Left lung (tissue), 10 donors: Measurements from ENCODE around the gene NIPAL1. TPM values are rescaled to one million over a fixed set of nuclear protein-coding genes. Genes with fewer than 3 reads are reported as not detected.

ENCODE experiments used
- ATAC-seq: fragments of 200-7000 bp; cut with Tn5 transposase; one replicate; pipeline ENCODE4 v1.9.1; 2020; ENCODE audit warnings: moderate library complexity
- DNase-seq, 4 donors: peaks; one replicate each; pipeline ENCODE4 v3.0.0-alpha.2; 2013 to 2020
- H3K27ac ChIP-seq, 2 donors: fragments of 200-600 bp; sonication (generic) in 1 of 2; one replicate each; pipeline versions ENCODE4 v1.5.0 to v1.8.0; 2020 to 2021
- H3K27me3 ChIP-seq, 2 donors: fragments of 200-600 bp; sonication (generic) in 1 of 2; one replicate each; pipeline versions ENCODE4 v1.5.0 to v1.8.0; 2020 to 2021
- H3K36me3 ChIP-seq, 2 donors: fragments of 200-600 bp; sonication (generic) in 1 of 2; one replicate each; pipeline versions ENCODE4 v1.5.0 to v1.8.0; 2020 to 2021
- H3K4me1 ChIP-seq, 2 donors: fragments of 200-600 bp; one replicate each; pipeline ENCODE4 v1.8.0; 2021
- H3K4me3 ChIP-seq, 2 donors: fragments of 200-600 bp; sonication (generic) in 1 of 2; one replicate each; pipeline versions ENCODE4 v1.5.0 to v1.8.0; 2020 to 2021; ENCODE audit warnings: mild to moderate bottlenecking in 1 of 2
- H3K9me3 ChIP-seq, 2 donors: fragments of 200-600 bp; sonication (generic) in 1 of 2; one replicate each; pipeline versions ENCODE4 v1.5.0 to v1.8.0; 2020 to 2021
- CTCF ChIP-seq, 2 donors: fragments of 200-600 bp; sonication (generic) in 1 of 2; IDR thresholded peaks; one replicate each; pipeline versions ENCODE4 v1.5.0 to v1.8.0; 2021; ENCODE audit warnings: antibody characterized with exemption in 2 of 2
- intact Hi-C, 2 donors: fragments of 100-400 bp; cut with DNase I; formaldehyde crosslinking; loops; one replicate each; pipeline versions ENCODE4 v1.11.2 to v1.14.2; 2022
- polyA plus RNA-seq, 6 donors: library from polyadenylated mRNA; unstranded; fragments of 120-200 nt; gene quantifications; one replicate each; pipeline ENCODE4 v1.2.1, GENCODE V29; 2013; ENCODE audit not compliant: insufficient read length in 6 of 6
- total RNA-seq, 2 donors: library from RNA; stranded (reverse); fragmentation: NEBNext Ultra II Directional; extraction: Animal tissue kit (Norgen Biotek cat#: 25700); gene quantifications; one replicate each; pipeline ENCODE4 v1.2.1, GENCODE V29; 2021
- donor health status: DM: no; HTN: yes; CAD: no.
- donor health status: DM: no; HTN: no; CAD: no.

NIPAL1 gene
- total and polyA plus RNA-seq, 8 donors: 1.6 to 4.1 (median 3.3) TPM

- no peaks in the 10 kb centered on the region for H3K4me1 ChIP-seq
- no peak for TF ChIP-seq CTCF (IDR thresholded peaks at IDR 0.05)
- H3K27me3 ChIP-seq: peaks cover 0 to 8% of the 10 kb centered on the region in 2 donors
- H3K27ac ChIP-seq: no peak overlapping the region
- ATAC-seq: no peak
- H3K4me3 ChIP-seq: no peak overlapping the region
- H3K9me3 ChIP-seq: no peaks in the 10 kb centered on the region
- intact Hi-C loops: no loop called here
- no peak for DNase-seq
- H3K36me3 ChIP-seq: no peaks in the 10 kb centered on the region
Measured at GRCh38 chr4:48037117-48037462, 20.5 kb downstream of the NIPAL1 start.

GRCh38 chr4:48038666-48039065, 22.1 kb downstream of the NIPAL1 start:
- Histone ChIP-seq H3K9me3 (no peaks in the 10 kb centered on the region), H3K27me3 (peaks cover 0 to 8% of the 10 kb centered on the region in 2 donors), H3K4me1 (no peaks in the 10 kb centered on the region), H3K36me3 (no peaks in the 10 kb centered on the region), H3K27ac (no peak overlapping the region), H3K4me3 (no peak overlapping the region)
- no peak for DNase-seq
- no peak for ATAC-seq
- intact Hi-C loops: no loop called here
- TF ChIP-seq CTCF (IDR thresholded peaks at IDR 0.05): no peak

GRCh38 chr4:48039561-48039960, 23.0 kb downstream of the NIPAL1 start:
- Histone ChIP-seq H3K4me1 (no peaks in the 10 kb centered on the region), H3K36me3 (no peaks in the 10 kb centered on the region), H3K4me3 (no peak overlapping the region), H3K27me3 (peaks cover 0 to 10% of the 10 kb centered on the region in 2 donors), H3K9me3 (no peaks in the 10 kb centered on the region), H3K27ac (no peak overlapping the region)
- TF ChIP-seq CTCF (IDR thresholded peaks at IDR 0.05): no peak
- intact Hi-C loops: no loop called here
- DNase-seq (no peak), ATAC-seq (no peak)

GRCh38 chr4:48041535-48042137, 25.1 kb downstream of the NIPAL1 start:
- H3K27me3 ChIP-seq: peaks cover 0 to 31% of the 10 kb centered on the region in 2 donors
- H3K36me3 ChIP-seq: no peaks in the 10 kb centered on the region
- no peak overlapping the region for H3K4me3 ChIP-seq
- TF ChIP-seq CTCF (IDR thresholded peaks at IDR 0.05): no peak
- H3K27ac ChIP-seq: no peak overlapping the region
- ATAC-seq: no peak
- peaks cover 0 to 2% of the 10 kb centered on the region in 2 donors for H3K4me1 ChIP-seq
- H3K9me3 ChIP-seq: no peaks in the 10 kb centered on the region
- intact Hi-C loops: no loop called here
- no peak for DNase-seq

- Histone ChIP-seq H3K36me3 (no peaks in the 10 kb centered on the region), H3K4me3 (no peak overlapping the region), H3K27me3 (peaks cover 0 to 45% of the 10 kb centered on the region in 2 donors), H3K9me3 (no peaks in the 10 kb centered on the region), H3K27ac (no peak overlapping the region), H3K4me1 (peaks cover 0 to 16% of the 10 kb centered on the region in 2 donors)
- ATAC-seq (no peak), DNase-seq (no peak)
- intact Hi-C loops: no loop called here
- TF ChIP-seq CTCF (IDR thresholded peaks at IDR 0.05): no peak
Measured at GRCh38 chr4:48042979-48043461, 26.4 kb downstream of the NIPAL1 start.
